Measurements from ENCODE around the gene PLEKHA4.
"Not testable (repeated sequence)": the region's sequence is repeated elsewhere in the genome, so short reads cannot be mapped to it uniquely, and the experiment has no call there.

PLEKHA4 gene

DNA sequence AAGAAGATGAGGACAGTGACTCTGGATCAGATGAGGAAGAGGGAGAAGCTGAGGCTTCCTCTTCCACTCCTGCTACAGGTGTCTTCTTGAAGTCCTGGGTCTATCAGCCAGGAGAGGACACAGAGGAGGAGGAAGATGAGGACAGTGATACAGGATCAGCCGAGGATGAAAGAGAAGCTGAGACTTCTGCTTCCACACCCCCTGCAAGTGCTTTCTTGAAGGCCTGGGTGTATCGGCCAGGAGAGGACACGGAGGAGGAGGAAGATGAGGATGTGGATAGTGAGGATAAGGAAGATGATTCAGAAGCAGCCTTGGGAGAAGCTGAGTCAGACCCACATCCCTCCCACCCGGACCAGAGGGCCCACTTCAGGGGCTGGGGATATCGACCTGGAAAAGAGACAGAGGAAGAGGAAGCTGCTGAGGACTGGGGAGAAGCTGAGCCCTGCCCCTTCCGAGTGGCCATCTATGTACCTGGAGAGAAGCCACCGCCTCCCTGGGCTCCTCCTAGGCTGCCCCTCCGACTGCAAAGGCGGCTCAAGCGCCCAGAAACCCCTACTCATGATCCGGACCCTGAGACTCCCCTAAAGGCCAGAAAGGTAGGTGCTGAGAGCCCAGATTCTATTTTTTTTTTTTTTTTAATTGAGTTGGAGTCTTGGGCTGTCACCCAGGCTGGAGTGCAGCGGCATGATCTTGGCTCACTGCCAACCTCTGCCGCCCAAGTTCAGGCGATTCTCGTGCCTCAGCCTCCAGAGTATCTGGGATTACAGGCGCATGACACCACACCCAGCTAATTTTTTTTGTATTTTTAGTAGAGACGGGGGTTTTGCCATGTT lies 6.1 kb upstream of the PLEKHA4 start:
- TF ChIP-seq, protein P1, sequence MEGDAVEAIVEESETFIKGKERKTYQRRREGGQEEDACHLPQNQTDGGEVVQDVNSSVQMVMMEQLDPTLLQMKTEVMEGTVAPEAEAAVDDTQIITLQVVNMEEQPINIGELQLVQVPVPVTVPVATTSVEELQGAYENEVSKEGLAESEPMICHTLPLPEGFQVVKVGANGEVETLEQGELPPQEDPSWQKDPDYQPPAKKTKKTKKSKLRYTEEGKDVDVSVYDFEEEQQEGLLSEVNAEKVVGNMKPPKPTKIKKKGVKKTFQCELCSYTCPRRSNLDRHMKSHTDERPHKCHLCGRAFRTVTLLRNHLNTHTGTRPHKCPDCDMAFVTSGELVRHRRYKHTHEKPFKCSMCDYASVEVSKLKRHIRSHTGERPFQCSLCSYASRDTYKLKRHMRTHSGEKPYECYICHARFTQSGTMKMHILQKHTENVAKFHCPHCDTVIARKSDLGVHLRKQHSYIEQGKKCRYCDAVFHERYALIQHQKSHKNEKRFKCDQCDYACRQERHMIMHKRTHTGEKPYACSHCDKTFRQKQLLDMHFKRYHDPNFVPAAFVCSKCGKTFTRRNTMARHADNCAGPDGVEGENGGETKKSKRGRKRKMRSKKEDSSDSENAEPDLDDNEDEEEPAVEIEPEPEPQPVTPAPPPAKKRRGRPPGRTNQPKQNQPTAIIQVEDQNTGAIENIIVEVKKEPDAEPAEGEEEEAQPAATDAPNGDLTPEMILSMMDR (IDR thresholded peaks at IDR 0.05; ENCODE audit: low read depth, low read length, missing control alignments), result no peak
- H3K4me3 ChIP-seq (ENCODE audit: low read depth, low read length), result peak overlapping the region; percentile 93
- in situ Hi-C loops (cut with HindIII; ENCODE audit: low sequenced_read_pairs), result no loop called here
- no peak for DNase-seq (ENCODE audit: low read depth)

DNA sequence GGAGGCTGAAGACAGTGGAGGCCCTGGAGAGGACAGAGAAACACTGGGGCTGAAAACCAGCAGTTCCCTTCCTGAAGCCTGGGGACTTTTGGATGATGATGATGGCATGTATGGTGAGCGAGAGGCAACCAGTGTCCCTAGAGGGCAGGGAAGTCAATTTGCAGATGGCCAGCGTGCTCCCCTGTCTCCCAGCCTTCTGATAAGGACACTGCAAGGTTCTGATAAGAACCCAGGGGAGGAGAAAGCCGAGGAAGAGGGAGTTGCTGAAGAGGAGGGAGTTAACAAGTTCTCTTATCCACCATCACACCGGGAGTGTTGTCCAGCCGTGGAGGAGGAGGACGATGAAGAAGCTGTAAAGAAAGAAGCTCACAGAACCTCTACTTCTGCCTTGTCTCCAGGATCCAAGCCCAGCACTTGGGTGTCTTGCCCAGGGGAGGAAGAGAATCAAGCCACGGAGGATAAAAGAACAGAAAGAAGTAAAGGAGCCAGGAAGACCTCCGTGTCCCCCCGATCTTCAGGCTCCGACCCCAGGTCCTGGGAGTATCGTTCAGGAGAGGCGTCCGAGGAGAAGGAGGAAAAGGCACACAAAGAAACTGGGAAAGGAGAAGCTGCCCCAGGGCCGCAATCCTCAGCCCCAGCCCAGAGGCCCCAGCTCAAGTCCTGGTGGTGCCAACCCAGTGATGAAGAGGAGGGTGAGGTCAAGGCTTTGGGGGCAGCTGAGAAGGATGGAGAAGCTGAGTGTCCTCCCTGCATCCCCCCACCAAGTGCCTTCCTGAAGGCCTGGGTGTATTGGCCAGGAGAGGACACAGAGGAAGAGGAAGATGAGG lies 5.3 kb upstream of the PLEKHA4 start:
- TF ChIP-seq, protein P1 (IDR thresholded peaks at IDR 0.05; ENCODE audit: low read depth, low read length, missing control alignments), result no peak
- peak overlapping the region; percentile 93 for H3K4me3 ChIP-seq (ENCODE audit: low read depth, low read length)
- in situ Hi-C loops (cut with HindIII; ENCODE audit: low sequenced_read_pairs), result no loop called here

DNA sequence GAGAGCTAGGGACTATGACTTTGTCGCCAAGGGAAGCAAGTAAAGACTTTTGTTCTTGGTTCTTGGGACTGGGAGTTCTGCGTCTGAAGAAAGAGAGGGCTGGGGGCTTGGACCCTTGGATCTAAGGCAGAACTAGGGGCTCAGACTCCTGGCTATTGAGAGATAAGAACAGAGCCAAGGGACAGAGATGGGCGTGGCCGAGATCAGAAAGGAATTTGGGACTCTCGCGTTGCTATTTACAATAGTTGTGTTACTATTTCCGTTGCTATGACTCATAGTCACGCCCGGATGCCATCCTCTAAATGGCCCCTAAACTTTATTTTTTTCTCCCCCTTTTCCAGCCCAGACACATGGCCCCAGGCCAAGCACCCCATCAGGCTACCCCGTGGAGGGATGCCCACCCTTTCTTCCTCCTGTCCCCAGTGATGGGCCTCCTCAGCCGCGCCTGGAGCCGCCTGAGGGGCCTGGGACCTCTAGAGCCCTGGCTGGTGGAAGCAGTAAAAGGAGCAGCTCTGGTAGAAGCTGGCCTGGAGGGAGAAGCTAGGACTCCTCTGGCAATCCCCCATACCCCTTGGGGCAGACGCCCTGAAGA lies 4.6 kb upstream of the PLEKHA4 start:
- TF ChIP-seq, protein P1 (IDR thresholded peaks at IDR 0.05; ENCODE audit: low read depth, low read length, missing control alignments), result no peak
- DNase-seq (ENCODE audit: low read depth), result peak; percentile 90
- peak overlapping the region; percentile 93 for H3K4me3 ChIP-seq (ENCODE audit: low read depth, low read length)
- in situ Hi-C loops (cut with HindIII; ENCODE audit: low sequenced_read_pairs), result no loop called here

More for the DNA sequence above, 5.3 kb upstream of the PLEKHA4 start:
- no peak for DNase-seq (ENCODE audit: low read depth)

DNA sequence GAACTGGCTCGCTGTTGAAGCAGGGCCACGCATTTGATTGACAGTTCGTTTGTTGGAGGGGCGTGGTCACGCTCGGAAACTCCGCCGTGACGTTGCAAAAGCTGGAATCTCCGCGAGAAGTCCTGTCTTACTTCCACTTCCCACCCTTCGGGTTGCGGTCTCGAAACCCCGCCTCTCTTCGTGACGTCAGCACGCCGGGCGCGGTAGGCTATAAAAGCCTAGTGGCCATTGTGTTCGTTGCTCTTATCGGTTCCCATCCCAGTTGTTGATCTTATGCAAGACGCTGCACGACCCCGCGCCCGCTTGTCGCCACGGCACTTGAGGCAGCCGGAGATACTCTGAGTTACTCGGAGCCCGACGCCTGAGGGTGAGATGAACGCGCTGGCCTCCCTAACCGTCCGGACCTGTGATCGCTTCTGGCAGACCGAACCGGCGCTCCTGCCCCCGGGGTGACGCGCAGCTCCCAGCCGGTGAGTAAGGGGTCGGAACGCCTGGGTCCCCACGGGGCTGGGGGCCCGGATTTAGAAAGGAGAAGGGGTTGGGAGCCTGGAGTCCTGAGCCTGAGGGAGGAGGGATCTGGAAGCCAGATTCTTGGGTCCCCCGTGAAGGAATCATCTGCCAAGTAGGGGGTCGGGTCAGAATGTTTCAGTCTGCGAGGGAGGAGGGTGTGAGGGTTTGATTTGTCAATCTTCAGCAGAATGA lies 3.9 kb upstream of the PLEKHA4 start, which contains the start of gene PPP1R15A:
Gene PPP1R15A, plus strand, starts transcription at position 240 of the 702 bp plus-strand sequence. CDS start 813 bp downstream, outside the sequence.
- peak; percentile 90 for DNase-seq (ENCODE audit: low read depth)
- TF ChIP-seq, protein P1 (IDR thresholded peaks at IDR 0.05; ENCODE audit: low read depth, low read length, missing control alignments), result no peak
- in situ Hi-C loops (cut with HindIII; ENCODE audit: low sequenced_read_pairs), result no loop called here
- peak within 1 kb of the TSS; percentile 93 for H3K4me3 ChIP-seq (ENCODE audit: low read depth, low read length)

DNA sequence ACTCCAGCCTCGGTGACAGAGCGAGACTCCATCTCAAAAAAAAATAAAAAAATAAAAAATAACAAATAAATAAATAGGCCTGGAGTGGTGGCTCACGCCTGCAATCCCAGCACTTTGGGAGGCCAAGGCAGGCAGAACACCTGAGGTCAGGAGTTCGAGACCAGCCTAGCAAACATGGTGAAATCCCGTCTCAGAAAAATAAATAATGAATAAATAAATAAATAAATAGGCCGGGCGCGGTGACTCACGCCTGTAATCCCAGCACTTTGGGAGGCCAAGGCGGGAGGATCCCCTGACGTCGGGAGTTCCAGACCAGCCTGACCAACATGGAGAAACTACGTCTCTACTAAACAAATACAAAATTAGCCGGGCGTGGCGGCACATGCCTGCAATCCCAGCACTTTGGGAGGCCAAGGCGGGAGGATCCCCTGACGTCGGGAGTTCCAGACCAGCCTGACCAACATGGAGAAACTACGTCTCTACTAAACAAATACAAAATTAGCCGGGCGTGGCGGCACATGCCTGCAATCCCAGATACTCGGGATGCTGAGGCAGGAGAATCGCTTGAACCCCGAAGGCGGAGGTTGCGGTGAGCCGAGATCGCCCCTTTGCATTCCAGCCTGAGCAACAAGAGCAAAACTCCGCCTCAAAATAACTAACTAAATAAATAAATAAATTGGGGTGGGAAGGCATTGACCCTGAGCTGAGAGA lies 3.2 kb upstream of the PLEKHA4 start:
- DNase-seq (ENCODE audit: low read depth); in situ Hi-C loops (cut with HindIII; ENCODE audit: low sequenced_read_pairs): not testable (repeated sequence)
- H3K4me3 ChIP-seq (ENCODE audit: low read depth, low read length), result peak overlapping the region; percentile 93

DNA sequence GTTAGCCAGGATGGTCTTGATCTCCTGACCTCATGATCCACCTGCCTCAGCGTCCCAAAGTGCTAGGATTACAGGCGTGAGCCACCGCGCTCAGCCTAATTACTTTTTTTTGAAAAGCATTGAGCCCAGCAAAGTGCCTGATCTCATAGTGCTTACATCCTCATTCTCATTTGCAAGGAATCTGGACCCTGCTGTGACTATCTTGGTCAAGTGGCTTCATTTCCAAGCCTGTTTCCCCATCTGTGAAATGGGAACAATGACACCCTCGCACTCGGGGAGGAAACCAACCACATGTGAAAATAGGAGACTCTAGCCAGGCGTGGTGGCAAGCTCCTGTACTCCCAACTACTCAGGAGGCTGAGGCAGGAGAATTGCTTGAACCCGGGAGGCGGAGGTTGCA lies 1.6 kb upstream of the PLEKHA4 start:
- no peak for DNase-seq (ENCODE audit: low read depth)
- in situ Hi-C loops (cut with HindIII; ENCODE audit: low sequenced_read_pairs), result no loop called here
- no peak overlapping the region for H3K4me3 ChIP-seq (ENCODE audit: low read depth, low read length)
- TF ChIP-seq, protein P1 (IDR thresholded peaks at IDR 0.05; ENCODE audit: low read depth, low read length, missing control alignments), result no peak

Data from astrocyte of the cerebellum (primary cell).